ENCODE data around the gene VAMP2. TPM values are rescaled to one million over a fixed set of nuclear protein-coding genes. Genes with fewer than 3 reads are reported as not detected.
A peak's percentile ranks its signal among the peaks of the same experiment; 100 is the strongest.

VAMP2 gene
- total RNA-seq, 2 experiments from 2014 or later, result 30.0 to 33.7 TPM

- H3K4me3 Mint-ChIP-seq, result no peak overlapping the region
- ATAC-seq (no peak), DNase-seq (no peak)
- peaks cover 16% of the 10 kb centered on the region for H3K4me1 Mint-ChIP-seq (ENCODE audit: low read depth)
- intact Hi-C loops (cut with micrococcal nuclease), result loop anchor here (2.0 kb wide), 1 partner anchor 60 kb away; no protein-coding TSS in a partner anchor
- H3K27me3 Mint-ChIP-seq, result no peaks in the 10 kb centered on the region
- no peaks in the 10 kb centered on the region for H3K9me3 Mint-ChIP-seq
- peak; percentile 32 for TF ChIP-seq CTCF (IDR thresholded peaks at IDR 0.05)
- ChIA-PET POLR2A (interaction anchor here (0.9 to 12.1 kb wide), 12 partner anchors 9 to 76 kb away, joined by 3 to 273 read pairs (median 10); partner anchors contain the start of genes AURKB, CTC1, HES7 and TMEM107), CTCF (interaction anchor here (1.1 to 6.6 kb wide), 8 partner anchors 9 to 76 kb away, joined by 3 to 50 read pairs (median 13); partner anchors contain the start of genes ALOXE3, CTC1 and PFAS)
- no peak overlapping the region for H3K27ac Mint-ChIP-seq
- H3K36me3 Mint-ChIP-seq (ENCODE audit: low read depth), result no peaks in the 10 kb centered on the region
These were observed 23.7 kb upstream of the VAMP2 start for GRCh38 chr17:8186446-8186786.

DNA sequence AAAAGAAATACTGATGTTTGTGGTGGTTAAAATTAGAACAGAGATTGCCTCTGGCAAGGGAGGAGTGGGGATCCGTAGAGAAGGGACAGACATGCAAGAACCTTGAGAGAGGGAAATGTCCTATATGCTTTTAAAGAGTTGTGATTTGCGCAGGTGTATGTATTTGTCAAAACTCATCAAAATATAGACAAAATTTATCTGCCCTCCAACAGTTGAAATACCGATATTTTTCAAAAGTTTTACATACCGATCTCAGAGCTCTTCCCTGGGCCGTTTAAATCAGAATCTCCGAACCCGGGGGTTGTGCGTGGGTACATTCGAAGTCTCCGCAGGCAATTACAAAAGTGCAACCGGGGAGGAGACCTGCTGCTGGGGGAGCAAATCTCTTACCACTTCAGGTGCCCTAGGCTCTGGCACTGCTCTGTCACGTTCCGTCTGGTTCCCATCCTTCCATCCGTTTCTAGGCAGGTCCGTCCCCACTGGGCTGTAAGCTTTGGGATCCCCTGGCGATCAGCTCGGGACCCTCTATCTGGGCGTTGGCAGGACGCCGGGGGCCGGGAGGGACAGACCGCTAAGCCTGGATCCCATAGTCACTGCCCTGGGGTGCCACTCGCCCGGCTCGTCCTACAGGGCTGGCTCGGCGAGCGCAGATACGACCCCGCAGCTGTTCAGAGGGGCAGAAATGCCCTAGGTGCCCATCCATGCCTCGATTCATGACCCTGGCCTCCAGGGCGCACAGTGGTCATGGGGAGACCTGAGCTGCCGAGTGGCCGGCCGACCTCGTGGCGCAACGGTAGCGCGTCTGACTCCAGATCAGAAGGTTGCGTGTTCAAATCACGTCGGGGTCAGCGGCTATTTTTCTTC is 23.1 kb upstream of the VAMP2 start:
- H3K27ac Mint-ChIP-seq, result no peak overlapping the region
- H3K4me1 Mint-ChIP-seq (ENCODE audit: low read depth), result peaks cover 13% of the 10 kb centered on the region
- ChIA-PET CTCF (interaction anchor here (0.6 to 6.6 kb wide), 11 partner anchors 9 to 76 kb away, joined by 3 to 50 read pairs (median 4); partner anchors contain the start of genes ALOXE3, CTC1 and PFAS), POLR2A (interaction anchor here (0.7 to 12.1 kb wide), 13 partner anchors 10 to 66 kb away, joined by 3 to 273 read pairs (median 7); partner anchors contain the start of genes AURKB, CTC1, HES7 and TMEM107)
- no peaks in the 10 kb centered on the region for H3K27me3 Mint-ChIP-seq
- peak; percentile 5 for ATAC-seq
- H3K36me3 Mint-ChIP-seq (ENCODE audit: low read depth), result no peaks in the 10 kb centered on the region
- no peaks in the 10 kb centered on the region for H3K9me3 Mint-ChIP-seq
- peak; percentile 92 for DNase-seq
- H3K4me3 Mint-ChIP-seq, result no peak overlapping the region
- intact Hi-C loops (cut with micrococcal nuclease), result loop anchor here (2.0 kb wide), 1 partner anchor 61 kb away; no protein-coding TSS in a partner anchor
- TF ChIP-seq CTCF (IDR thresholded peaks at IDR 0.05), result no peak

- ChIA-PET CTCF (interaction anchor here (1.4 to 2.7 kb wide), 3 partner anchors 9 to 58 kb away, joined by 3 to 14 read pairs (median 4); partner anchors contain the start of gene ALOXE3), POLR2A (interaction anchor here (0.7 to 6.8 kb wide), 8 partner anchors 9 to 71 kb away, joined by 3 to 273 read pairs (median 6); partner anchors contain the start of genes BORCS6, CTC1 and PFAS)
- Mint-ChIP-seq H3K4me1 (ENCODE audit: low read depth) (peaks cover 41% of the 10 kb centered on the region), H3K36me3 (ENCODE audit: low read depth) (no peaks in the 10 kb centered on the region), H3K27ac (peak overlapping the region; percentile 92), H3K9me3 (no peaks in the 10 kb centered on the region), H3K4me3 (peak overlapping the region; percentile 89), H3K27me3 (no peaks in the 10 kb centered on the region)
- ATAC-seq, result no peak
- TF ChIP-seq CTCF (IDR thresholded peaks at IDR 0.05), result no peak
- no peak for DNase-seq
- intact Hi-C loops (cut with micrococcal nuclease), result no loop called here
These were observed 14.4 kb upstream of the VAMP2 start for GRCh38 chr17:8176998-8177731.

- POLR2A ChIA-PET, result interaction anchor here (0.7 to 6.8 kb wide), 9 partner anchors 8 to 72 kb away, joined by 3 to 273 read pairs (median 6); partner anchors contain the start of genes BORCS6, CTC1 and PFAS
- Mint-ChIP-seq H3K27me3 (no peaks in the 10 kb centered on the region), H3K36me3 (ENCODE audit: low read depth) (no peaks in the 10 kb centered on the region), H3K4me1 (ENCODE audit: low read depth) (peaks cover 39% of the 10 kb centered on the region), H3K4me3 (peak within 1 kb of the TSS; percentile 89), H3K9me3 (no peaks in the 10 kb centered on the region), H3K27ac (peak within 1 kb of the TSS; percentile 92)
- DNase-seq (peak; percentile 91), ATAC-seq (peak; percentile 55)
- intact Hi-C loops (cut with micrococcal nuclease), result no loop called here
- no peak for TF ChIP-seq CTCF (IDR thresholded peaks at IDR 0.05)
- CTCF ChIA-PET, result interaction anchor here (1.4 to 2.7 kb wide), 4 partner anchors 10 to 57 kb away, joined by 3 to 14 read pairs (median 4); partner anchors contain the start of gene ALOXE3
These were observed 13.6 kb upstream of the VAMP2 start, which contains the start of gene TMEM107 for GRCh38 chr17:8176197-8176940. TSS of gene TMEM107 (minus strand) at chr17:8176380. CDS start at chr17:8176286, 94 bp downstream.

All from activated CD8-positive, alpha-beta T cell treated with anti-CD3 and anti-CD28 coated beads for 36 hours (primary cell).